Omental fat pad (tissue), 4 donors: ENCODE results near the gene AKAP12. TPM values are rescaled to one million over a fixed set of nuclear protein-coding genes. Genes with fewer than 3 reads are reported as not detected.
A peak's percentile ranks its signal among the peaks of the same experiment; 100 is the strongest.

Source experiments
- ATAC-seq: fragments of 150-250 bp; one replicate; pipeline ENCODE4 v1.9.1; 2016; ENCODE audit warnings: mild to moderate bottlenecking, moderate library complexity; ENCODE audit not compliant: low FRiP score
- DNase-seq: peaks from one replicate; pipeline ENCODE4 v3.0.0-alpha.2; 2019; ENCODE audit warnings: low spot score
- CTCF ChIP-seq, 3 donors: fragments of 450-650 bp; IDR thresholded peaks; one replicate each; pipeline ENCODE4 v1.5.1; 2016 to 2017; ENCODE audit warnings: antibody characterized with exemption in 3 of 3, mild to moderate bottlenecking in 3 of 3, moderate library complexity in 2 of 3
- total RNA-seq, 4 donors: library from RNA; depleted of rRNA; stranded (reverse); fragments of >200 nt; gene quantifications; one replicate each; pipeline ENCODE4 v1.1.0, GENCODE V29; 2016

The AKAP12 gene
- total RNA-seq, 4 donors from 2014 or later, result 151 to 488 (median 216) TPM

- ATAC-seq (no peak), DNase-seq (no peak)
- TF ChIP-seq CTCF (IDR thresholded peaks at IDR 0.05), result no peak
Observed at GRCh38 chr6:151224076-151224475, 15.7 kb upstream of the AKAP12 start.

- ATAC-seq (no peak), DNase-seq (no peak)
- TF ChIP-seq CTCF (IDR thresholded peaks at IDR 0.05), result no peak
Observed at GRCh38 chr6:151225919-151226318, 13.8 kb upstream of the AKAP12 start.

GRCh38 chr6:151228788-151229400, 10.9 kb upstream of the AKAP12 start:
- no peak for TF ChIP-seq CTCF (IDR thresholded peaks at IDR 0.05)
- ATAC-seq (no peak), DNase-seq (no peak)

- DNase-seq, result no peak
Observed at GRCh38 chr6:151229401-151230276, 10.1 kb upstream of the AKAP12 start.

GRCh38 chr6:151230277-151230577, 9.5 kb upstream of the AKAP12 start:
- DNase-seq, result no peak
- no peak for TF ChIP-seq CTCF (IDR thresholded peaks at IDR 0.05)
- ATAC-seq, result no peak

More at GRCh38 chr6:151229401-151230276, 10.1 kb upstream of the AKAP12 start:
- ATAC-seq, result peak; percentile 14
- no peak for TF ChIP-seq CTCF (IDR thresholded peaks at IDR 0.05)

GRCh38 chr6:151232899-151233298, 6.9 kb upstream of the AKAP12 start:
- ATAC-seq, result no peak
- DNase-seq, result no peak
- TF ChIP-seq CTCF (IDR thresholded peaks at IDR 0.05), result no peak

- DNase-seq (no peak), ATAC-seq (no peak)
- no peak for TF ChIP-seq CTCF (IDR thresholded peaks at IDR 0.05)
Observed at GRCh38 chr6:151233731-151234130, 6.0 kb upstream of the AKAP12 start.
